HG02885 (cell line): Measurements from ENCODE around the gene MTCL1.

Experiments
- ATAC-seq: cut with Tn5 transposase; IDR thresholded peaks from one replicate; pipeline ENCODE4 v1.9.1; 2021; ENCODE audit warnings: mild to moderate bottlenecking; ENCODE audit not compliant: unreplicated experiment, poor library complexity

MTCL1 gene

DNA sequence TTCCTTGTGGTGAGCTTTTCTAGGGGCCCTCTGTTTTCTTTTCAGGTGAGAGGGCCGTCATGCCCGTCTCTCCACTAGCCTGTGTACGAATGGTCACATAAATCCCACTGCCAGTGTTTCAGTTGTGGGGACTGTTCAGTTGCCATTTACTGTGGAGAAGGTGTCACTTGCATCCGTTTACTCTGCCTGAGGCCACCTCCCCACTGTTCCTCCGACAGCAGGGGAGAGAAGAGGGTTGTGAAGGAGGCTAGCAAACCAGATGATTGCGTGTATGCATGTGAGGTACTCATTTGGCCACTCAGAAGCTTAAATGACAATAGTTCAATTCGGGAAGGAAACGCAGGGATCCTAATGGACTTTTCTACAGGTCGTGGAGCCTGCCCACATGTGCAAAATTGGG lies 3.3 kb downstream of the MTCL1 start:
- ATAC-seq = no peak

DNA sequence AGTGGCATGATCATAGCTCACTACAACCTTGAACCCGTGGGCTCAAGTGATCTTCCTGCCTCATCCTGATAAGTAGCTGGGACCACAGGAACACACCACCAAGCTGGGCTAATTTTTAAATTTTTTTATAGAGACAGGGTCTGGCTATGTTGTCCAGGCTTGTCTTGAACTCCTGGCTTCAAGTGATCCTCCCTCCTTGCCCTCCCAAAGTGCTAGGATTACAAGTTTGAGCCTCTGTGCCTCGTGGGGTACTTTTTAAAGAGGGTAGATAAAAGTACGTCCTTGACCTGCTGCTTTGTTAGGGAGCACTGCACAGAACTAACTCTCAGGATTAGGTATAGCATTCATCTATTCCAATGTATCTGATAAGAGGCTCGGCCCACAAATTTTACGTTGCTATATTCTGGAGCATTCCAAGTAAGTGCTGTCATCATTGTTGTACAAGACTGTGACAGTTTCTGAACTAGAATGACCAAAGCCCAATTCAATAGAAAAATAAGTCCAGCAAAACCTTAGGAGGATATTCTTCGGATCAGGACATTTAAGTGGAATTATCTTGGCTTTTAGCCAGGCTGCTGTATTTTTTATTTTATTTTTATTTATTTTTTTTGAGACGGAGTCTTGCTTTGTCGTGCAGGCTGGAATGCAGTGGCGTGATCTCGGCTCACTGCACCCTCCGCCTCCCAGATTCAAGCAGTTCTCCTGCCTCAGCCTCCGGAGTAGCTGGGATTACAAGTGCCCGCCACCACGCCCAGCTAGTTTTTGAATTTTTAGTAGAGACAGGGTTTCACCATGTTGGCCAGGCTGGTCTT lies 4.1 kb downstream of the MTCL1 start:
- ATAC-seq = no peak

DNA sequence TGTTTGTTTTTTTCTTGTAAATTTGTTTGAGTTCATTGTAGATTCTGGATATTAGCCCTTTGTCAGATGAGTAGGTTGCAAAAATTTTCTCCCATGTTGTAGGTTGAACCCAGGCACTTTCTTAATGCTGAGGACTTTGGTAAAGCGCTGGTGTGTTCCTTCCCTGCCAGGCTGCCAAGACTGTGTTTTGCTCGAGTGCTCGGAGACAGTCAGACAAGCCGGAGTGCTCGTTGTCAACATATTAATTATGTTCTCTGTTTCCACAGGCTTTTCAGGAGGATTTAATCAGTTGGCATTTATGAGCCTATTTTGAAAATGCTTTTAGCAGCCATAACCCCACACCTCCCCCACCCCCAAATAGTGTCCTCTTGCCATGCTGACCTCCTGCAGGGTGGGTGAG lies 6.4 kb downstream of the MTCL1 start:
- ATAC-seq = no peak

DNA sequence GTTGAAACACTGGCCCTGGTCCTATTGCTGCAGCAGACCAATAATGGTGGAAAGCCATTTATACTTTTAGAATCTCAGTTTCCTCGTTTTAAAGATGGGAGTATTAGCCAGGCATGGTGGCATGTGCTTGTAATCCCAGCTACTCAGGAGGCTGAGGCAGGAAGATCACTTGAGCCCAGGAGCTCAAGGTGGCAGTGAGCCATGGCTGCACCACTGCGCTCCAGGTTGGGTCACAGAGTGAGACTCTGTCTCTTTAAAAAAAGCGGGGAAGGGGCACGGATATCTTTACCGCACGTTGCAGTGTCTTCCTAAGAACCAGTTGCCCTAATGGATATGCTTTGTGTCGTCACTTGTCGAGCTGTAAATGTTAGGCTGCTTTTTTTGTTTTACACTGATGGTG lies 8.3 kb downstream of the MTCL1 start:
- ATAC-seq = no peak

DNA sequence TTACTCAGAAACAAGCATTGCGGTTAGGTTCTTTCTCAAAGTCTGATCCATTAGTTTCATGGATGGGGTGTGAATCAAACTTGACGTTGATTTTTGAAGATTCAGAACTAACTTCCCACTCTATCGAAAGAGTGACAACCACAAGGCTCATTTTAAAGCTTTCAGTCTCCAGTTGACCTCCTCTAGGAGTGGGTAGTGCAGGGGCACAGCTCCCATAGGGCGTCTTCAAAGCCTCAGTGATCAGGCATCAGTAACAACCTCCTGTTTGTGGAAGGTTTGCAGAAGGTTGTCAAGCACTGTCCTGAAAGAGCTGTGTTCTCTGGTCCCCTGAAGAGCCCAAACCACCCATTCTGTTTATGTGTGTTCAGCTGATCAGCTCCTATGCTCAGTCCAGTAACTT lies 10.2 kb downstream of the MTCL1 start:
- ATAC-seq = no peak

DNA sequence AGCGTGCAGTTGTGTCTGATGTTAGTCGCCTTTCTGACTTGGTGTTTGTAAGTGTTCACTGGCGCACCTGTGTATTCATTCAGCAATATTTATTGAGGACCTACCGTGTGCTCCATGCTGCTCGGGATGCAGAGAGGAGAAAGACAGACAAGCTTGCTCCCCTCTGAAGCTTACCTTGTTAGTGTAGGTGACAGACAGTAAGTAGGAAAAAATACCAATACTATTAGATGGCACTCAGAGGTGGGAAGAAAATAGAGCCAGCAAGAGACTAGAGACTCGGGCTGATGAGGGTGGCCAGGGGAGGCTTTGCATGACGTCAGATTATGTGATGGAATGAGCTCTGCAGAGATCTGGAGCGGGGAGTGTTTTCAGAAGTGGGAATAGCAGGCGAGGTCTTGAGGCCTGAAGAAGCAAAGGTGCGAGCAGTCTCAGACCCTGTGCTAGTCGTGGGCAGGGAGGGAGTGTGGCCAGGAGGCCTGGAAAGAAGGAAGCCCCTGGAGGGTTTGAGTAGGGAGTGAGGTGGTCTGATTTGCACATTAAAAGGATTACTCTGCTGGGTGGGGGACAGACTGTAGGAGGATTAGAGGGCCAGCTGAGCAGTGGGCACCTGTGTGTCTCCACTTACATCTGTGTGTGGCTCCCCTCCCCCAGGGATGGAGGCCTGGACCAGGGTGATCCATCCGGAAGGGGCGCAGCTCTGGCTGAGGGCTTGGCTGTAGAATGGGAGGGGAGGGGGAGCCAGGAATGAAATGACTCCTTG lies 11.8 kb downstream of the MTCL1 start:
- ATAC-seq = no peak

DNA sequence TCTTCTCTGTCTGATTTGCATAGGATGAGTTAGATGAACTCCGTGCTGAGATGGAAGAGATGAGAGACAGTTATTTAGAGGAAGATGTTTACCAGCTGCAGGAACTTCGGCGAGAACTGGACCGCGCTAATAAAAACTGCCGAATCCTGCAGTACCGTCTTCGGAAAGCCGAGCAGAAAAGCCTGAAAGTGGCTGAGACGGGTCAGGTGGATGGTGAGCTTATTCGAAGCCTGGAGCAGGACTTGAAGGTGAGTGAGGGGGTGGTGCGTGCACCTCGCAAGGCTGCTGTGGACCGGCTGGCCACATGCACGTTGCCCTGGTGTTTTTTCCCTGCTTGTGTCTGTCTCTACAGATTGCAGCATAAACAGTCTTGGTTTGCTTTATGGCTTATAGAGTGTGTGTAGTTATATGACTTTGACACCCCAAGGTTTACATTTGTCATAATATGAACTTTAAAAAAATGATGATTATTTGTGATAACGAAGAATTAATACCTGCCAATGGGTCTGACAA lies 13.1 kb downstream of the MTCL1 start:
- ATAC-seq = no peak

DNA sequence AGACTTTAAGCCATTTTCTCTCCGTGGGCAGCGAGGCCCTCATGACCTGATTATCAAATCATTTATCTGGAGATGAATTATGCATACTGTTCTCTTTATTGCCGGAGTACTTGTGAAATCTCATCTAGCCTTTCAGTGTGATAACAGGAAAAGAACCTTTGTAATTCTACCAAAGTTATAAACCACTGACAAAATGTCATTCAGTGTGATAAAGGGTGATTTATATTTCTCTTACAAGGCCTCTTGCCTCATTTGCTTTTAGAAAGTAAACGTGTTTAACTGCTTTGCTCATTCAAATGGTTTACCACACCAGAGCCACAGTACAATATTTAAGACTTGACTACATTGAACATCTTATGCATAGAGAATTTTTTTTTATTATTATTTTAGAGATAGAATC lies 13.8 kb downstream of the MTCL1 start:
- ATAC-seq = no peak

DNA sequence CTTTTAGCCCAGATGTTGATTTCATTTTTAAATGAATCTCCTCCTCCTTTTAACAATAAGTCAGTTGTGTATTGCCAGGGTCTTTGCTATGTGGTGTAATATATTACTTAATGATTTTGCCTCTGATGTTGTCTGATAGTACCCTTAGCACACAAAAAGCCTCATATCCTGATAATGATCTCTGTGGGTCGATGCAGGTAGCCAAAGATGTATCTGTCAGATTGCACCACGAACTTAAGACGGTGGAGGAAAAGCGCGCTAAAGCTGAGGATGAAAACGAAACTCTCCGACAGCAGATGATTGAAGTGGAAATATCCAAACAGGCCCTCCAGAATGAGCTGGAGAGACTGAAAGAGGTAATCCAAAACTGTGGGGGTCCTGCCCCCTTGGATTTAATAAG lies 14.8 kb downstream of the MTCL1 start:
- no peak for ATAC-seq

DNA sequence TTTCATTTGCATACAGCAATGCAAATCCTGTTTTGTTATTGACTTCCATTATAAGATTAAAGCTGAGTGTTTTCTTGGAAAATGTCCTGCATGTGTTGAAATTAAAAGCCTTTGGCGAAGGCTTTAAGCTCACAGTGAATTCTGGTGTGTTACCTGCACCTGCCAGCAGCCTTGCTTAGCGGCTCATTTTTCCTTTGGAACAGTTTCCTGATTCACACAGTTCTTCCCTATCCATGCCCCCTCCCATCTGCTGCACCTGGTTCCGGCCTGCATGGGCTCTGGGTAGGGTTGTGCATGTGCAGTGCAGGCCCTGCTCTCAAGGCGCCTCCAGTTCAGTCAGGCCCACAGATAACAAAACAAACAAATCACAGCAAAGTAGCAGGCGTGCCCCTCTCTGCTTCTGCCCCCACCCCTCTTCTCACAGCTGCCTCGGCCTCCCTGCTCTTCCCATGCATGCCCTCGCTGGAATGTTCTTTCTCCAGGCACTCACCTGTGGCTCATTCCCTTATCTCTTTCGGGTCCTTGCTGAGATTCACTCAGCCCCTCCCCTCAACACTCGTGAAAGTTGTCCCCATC lies 15.8 kb downstream of the MTCL1 start:
- ATAC-seq = no peak

DNA sequence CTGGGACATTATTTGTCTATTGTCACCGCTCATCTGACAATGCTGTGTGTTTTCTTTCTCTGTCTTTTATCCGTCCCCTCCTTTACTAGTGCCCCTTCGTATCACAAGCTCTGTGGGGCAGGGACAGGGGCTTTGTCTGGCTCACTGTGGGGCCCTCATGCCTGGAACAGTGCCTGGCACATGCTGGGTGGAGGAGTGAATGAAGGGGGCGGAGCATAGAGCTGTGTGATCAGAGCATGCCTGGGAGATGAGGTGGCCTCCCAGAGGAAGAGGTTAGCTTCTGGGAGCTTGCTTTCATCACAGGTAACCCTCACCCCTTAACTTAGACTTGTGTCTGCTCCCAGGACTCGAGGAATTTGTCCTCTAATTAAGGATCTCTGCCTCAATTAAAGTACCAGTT lies 16.4 kb downstream of the MTCL1 start:
- no peak for ATAC-seq

DNA sequence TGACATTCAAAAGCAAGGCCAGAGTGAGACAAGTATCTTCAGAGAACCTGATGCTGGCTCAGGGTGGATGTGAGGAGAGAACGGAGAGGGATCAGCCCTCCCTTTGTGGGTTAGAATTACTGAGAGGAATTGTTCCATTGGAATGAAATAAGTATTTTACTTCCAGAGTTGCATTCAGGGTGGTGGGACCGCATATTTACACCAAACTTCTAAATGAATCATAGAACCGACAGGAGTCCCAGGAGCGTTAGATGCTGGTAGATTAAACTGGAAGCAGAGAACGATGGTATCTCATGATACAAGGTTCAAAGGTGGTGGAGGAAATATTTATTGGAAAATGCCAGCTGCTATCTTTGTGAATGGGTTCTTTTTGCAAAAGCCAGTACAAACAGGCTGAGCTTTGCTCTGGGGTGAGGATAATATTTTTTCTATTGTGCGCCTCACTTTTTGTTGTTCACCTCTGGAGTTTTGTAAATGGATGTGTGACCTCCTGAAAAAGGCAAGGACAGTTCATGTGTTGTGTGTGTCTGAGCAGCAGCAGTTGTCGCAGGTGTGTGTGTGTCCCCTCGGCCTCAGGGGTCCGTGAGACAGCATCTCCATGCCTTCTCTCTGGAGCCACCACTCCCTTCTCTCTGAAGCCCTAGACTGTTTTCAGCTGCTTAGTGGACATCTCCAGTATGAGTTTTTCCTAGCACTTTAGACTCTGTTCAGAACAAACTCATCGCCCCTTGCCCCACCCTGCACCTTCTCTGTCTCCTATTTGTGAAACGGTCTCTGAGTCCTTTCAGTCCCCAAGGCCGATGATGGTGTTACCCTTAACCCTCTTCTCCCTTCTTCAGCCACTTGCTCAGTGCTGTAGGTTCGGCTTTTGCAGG lies 17.8 kb downstream of the MTCL1 start:
- ATAC-seq = no peak

DNA sequence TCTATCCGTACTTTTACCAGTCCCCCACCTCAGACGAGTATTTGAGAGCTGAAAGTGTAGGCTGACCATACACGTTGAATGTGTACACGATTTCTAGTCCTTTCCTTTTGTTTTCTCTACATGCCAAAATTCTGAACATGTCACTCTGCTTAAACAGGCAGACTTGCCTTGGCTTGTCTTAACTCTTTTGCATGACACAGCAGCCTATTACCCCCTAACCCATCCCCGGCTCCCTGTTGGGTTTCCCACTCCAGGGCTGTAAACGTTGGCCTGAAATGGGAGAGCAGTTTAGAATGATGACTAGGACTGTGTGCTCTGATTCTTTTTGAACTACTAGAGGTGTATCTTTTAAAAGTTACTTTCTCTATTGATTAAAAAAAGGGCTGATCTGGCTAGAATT lies 19.1 kb downstream of the MTCL1 start:
- no peak for ATAC-seq

DNA sequence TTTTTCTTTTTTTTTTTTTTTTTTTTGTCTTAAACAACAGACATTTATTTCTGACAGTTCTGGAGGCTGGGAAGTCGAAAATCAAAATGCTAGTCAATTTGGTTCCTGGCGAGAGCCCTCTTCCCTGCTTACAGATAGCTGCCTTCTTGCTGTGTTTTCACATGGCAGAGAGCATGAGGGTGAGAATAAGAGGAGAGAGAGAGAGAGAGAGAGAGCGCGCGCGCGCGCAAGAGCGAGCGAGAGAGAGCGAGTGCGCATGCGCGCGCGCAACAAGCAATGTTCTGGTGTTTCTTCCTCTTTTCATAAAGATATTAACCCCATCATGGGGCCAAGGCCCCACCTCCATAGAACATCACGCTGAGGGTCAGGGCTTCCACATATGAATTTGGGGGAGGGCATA lies 20.9 kb downstream of the MTCL1 start:
- ATAC-seq = no peak

DNA sequence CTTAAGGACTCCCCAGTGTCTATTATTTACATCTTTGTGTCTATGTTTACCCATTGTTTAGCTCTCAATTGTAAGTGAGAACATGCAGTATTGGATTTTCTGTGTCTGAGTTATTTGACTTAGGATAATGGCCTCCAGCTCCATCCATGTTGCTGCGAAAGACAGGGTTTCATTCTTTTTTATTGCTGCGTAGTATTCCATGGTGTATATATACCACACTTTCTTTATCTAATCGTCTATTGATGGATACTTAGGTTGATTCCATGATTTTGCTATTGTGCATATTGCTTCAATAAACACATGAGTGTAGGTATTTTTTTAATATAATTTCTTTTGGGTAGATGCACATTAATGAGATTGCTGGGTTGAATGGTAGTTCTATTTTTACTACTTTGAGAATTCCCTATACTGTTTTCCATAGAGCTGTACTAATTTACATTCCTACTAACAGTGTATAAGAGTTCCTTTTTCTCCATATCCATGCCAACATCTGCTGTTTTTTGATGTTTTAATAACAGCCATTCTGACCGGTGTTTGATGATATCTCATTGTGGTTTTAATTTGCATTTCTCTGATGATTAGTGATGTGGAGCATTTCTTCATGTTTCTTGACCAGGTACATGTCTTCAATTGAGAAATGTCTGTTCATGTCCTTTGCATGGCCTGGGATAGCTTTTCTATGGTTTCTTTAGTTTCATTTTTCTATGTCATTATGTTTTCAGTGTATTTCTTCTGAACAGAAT lies 21.8 kb downstream of the MTCL1 start:
- ATAC-seq = no peak

DNA sequence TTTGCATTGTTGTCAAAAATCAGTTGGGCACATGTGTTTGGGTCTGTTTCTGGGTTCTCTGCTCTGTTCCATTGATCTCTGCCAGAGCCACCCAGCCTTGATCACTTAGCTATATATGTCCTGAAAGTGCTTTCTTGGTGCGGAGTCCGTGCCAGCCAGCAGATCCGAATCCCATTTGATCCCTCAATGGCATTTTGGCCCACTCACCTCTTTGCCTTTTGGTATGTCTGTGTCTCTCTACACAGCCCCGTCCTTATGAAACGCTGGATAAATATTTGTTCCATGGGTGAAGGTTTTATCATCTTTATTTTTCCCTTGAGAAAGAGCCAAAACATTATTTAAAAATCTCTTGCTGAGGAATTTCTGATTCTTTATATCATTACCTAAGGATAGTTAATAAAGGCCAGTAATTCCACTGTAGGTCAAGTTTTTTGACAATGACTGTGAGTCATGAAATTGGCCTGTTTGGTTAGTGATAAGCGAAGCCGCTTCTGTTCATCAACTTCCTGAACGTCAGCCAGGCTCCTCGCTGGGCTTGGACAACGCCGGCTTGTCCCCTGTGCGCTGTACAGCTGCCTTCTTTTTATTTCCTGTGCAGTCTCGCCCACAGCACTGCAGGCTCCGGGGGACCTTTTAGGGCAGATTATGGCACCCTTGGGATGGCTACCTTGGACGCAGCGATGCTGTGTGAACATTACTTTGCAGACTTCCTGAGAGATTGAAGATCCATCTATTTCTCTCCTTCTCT lies 24.9 kb downstream of the MTCL1 start:
- no peak for ATAC-seq

DNA sequence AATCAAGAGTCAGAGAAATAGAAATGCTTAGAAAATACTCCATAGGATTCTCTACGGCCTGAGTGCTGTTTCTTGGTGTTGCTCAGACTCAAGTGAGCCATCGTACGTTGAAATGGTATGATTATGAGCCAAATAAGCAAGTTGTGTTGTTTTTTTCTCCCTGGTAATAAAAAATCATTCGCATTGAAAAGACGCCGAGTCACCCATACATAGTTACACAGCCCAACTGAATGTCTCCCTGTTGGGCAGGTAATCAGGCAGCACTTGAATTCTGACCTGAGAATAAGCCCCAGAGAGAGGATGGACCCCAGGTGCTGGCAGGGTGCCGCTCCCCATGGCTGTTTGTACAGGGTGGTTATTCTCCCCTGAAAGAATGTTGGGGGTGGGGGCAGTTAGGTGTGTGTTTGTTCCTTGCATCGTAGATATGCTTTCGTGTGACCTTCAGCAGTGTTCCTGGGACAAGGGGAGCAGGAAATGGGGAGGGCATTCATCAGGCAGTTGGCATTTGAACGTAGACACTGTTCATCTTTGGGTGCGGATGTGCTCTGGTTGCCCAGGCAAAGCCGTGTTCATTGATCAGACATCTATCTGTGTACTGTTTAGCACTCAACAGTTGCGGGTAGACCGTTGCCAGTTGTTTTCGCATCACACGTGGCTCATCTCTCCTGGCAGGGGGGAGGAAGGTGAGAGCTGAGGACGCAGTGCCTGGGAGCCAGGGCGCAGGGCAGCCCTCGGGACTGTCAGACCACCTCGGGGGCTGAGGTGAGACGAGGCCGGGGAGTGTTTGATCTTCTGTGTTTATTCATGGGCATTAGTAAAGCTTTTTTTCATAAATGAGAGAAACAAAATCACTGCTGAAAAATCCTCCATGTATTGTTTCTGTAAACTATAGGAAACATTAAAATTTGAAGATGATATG lies 27.3 kb downstream of the MTCL1 start:
- no peak for ATAC-seq

DNA sequence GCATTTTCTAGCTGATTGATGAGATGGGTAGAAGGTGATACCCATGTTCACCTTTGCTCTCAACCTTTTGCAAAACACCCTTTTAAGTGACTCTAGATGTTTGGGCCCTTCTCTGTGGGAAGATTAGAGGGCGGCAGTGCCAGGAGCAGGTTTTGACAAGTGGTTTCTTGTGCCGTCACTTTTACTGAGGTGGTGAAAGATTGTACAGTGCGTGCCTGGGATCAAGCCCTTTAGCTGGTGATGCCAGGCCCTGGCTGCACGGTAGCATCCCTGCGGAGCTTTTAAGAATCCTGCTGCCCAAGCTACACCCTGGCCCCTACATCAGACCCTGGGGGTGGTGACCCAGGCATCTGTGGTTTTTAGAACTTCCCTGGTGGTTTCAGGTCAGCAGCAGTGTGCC lies 29.1 kb downstream of the MTCL1 start:
- no peak for ATAC-seq
